ENCODE measurements around the gene CSRNP2.
"Not testable (repeated sequence)": the region's sequence is repeated elsewhere in the genome, so short reads cannot be mapped to it uniquely, and the experiment has no call there.

Gene CSRNP2, protein sequence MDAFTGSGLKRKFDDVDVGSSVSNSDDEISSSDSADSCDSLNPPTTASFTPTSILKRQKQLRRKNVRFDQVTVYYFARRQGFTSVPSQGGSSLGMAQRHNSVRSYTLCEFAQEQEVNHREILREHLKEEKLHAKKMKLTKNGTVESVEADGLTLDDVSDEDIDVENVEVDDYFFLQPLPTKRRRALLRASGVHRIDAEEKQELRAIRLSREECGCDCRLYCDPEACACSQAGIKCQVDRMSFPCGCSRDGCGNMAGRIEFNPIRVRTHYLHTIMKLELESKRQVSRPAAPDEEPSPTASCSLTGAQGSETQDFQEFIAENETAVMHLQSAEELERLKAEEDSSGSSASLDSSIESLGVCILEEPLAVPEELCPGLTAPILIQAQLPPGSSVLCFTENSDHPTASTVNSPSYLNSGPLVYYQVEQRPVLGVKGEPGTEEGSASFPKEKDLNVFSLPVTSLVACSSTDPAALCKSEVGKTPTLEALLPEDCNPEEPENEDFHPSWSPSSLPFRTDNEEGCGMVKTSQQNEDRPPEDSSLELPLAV

DNA sequence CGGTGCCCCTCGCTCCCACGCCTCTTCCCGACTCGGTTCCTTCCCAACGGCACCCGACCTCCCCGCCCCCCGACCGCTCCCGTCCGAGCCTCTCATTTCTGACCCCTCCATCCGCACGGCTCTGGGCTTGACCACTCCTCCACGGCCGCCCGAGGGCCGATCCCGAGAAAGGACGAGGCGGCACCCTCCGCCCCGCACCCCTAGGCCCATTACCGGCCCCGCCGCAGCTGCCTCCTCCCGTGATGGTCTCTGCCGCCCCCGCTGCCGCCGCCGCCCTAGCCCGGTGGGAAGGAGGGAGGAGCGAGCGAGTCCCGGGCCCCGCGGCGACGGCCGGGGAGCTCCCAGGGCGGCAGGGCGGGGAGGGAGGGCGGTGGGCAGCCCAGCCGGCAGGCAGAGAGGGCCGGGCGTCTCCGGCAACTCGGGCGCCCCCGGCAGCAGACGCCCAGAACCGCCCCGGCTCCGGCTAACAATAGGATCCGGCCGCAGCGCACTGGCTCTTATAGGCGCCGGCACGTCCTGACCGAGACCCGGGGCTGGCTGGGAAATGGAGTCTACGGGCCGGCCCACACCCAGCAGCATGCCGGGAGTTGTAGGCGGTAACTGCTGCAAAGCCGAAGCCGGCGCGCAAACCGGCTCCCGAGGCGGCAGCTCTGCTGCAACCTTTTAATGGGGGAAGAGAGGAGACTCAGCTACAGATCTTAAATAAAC is at the start of gene CSRNP2:
Gene CSRNP2 (minus strand): TSS at position 471 of the 708 bp plus-strand sequence. CDS start 7,035 bp downstream, outside the sequence.
- peak; percentile 29 for FAIRE-seq

DNA sequence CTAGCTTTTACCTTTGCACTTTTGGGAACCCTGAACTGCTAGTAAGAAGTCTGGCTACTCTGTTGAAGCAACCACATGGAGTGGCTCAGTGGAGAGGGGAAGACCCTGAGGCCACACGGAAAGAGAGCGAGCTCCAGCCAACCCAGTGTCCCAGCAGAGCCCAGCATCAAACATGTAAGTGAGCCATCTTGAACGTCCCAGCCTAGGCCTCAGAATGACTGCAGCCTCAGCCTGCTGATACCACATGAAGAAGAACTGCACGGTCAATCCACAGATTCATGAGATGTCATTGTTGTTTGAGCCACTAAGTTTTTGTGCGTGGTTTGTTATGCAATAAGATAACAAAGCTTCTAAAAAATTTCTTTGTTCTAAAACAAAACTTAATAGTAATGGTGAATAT is 49.3 kb upstream of the CSRNP2 start:
- no peak for FAIRE-seq

DNA sequence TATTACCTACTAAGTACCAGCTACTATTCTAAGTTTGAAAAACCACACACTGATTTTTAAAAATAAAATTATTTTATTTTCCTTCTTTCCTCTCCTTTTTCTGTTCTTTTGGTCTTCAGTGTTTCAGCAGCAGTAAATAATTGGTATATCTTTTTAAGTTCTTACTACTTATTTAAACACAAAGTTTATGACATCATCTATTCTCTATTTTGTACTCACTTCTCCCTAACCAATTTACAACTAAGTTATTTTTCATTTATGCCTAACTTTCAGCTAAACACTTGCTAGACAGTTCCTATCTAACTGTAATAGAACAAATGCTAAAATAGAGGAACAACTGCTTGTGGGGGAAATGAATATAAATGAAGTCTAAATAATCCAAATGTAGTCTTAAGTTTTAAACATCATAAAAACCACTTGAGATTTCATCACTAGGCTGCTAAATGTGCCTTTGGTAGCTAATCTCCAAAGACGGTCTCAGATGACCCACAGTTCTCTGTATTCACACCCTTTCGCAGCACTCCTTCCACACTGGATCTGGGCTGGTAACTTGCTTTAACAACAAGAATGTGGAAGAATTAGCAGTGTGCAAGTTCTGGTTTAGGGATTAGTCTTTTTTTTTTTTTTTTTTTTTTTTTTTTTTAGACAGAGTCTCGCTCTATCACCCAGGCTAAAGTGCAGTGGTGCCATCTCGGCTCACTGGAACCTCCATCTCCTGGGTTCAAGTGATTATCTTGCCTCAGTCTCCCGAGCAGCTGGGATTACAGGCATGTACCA is 48.5 kb upstream of the CSRNP2 start:
- FAIRE-seq = no peak

DNA sequence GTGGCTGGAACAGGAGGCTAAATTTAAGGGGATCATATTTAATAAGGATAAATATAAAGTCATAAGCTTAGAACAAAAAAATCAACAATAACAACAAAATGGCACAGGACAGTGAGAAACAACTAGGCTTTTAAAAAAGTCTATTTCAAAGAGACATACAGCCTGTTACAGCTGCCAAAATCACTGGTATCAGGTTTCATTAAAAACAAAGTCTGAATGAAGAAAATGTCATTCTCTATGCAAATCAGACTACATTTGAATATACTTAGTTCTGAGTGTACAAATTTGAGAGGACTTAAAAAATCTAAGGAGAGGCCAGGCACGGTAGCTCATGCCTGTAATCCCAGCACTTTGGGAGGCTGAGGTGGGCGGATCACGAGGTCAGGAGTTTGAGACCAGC is 45.5 kb upstream of the CSRNP2 start:
- FAIRE-seq = no peak

DNA sequence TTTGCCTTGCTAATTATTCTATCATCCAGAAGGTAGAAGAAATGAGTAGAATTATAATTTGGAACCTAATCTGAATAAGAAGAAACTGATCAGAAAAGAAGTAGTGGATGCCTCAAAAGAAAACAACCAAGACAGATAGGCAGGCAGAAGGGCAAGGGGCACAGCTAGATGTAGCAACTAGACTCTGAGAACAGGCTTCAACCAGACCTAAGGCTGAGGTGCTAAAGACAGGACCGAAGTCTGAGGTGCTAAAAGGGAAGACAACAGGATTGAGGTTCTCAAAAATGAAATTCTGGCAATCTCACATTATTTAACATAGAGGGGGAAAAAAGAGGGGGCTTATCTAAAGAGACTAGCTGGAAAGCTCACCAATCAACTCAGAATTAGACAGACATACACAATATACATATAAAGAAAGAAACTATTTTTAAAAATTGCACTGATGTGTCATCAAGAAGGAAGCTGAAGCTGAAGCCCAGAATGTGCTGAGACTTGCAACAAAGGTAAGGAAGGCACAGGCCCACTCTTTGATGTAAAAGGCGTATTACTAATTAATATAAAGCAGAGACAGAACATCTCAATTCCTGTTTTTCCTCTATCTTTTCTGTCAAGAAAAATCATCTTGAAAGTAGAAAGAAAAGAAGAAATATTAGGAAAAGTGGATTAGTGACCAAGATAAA is 43.8 kb upstream of the CSRNP2 start:
- no peak for FAIRE-seq

DNA sequence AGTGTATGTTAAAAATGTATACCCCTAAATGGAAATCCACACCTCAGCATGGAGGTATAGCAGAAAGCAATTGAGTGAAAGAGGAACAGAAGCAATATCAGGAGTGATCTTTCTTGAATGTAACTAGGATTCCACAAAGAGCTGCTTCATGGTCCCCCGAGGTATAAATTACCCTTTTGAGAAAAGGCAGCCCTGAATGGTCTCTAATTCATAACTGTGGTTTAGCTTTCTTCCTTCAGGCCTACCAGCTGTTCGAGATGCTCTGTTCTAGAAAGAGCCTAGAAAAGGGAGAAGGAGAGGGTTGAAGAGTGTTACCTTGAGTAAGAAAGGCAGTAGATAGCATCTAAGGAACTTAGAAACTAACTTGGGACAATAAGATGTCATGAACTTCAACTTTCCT is 42.9 kb upstream of the CSRNP2 start:
- FAIRE-seq = no peak

DNA sequence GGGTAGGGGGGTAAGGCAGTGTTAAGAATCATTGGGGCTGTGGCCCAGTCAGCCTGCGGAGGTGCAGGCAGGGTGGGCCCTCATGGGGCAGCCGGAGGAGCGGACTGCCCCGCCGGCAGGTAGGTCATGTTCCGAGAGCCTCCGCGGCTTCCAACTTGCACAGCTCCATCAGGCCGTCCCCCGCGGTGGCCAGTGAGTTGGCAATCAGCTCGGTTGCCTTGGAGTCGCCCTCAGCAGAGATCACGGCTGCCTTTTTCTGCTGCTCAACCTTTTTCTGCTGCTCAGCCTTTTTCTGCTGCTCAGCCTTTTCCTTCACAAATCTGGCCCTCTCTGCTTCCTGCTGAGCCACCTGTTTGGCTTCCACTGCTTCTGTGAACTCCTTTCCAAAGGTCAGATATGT is 41.1 kb upstream of the CSRNP2 start:
- no peak for FAIRE-seq

DNA sequence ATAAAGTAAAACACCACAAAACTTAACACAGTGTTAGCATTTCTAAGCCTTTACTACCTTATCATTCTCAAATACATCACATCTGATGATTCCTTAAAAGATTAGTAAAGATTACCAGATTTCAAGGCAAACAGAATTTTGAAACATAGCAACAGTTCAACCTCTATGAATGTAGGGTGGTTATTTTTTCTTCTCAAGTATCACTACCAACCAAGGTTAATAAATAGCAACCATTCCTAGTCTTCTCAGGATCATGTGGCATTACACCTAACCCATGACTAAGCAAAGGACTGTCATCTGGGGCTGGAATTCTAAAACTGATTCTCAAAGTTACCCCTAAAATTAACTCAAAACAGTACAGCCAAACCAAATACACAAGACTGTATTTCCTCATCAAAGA is 39.4 kb upstream of the CSRNP2 start:
- FAIRE-seq = no peak

DNA sequence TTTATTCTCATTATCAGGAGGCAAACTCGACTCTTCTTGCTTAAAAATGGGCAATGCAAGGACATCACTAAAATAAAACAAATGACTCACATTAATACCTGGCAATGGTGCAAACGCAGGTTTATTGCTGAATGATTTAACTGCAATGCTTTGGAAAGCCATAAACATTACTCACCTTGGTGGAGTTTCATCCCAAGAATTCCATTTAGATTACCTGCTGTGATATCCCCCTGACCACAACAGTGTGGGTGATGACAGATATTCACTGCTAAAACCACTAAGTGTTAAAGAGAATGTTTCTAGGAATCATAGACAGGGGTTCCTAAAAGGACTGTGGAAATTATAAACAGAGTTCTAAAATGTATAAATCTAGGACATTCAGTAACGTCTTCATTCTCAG is 35.3 kb upstream of the CSRNP2 start:
- FAIRE-seq = no peak

DNA sequence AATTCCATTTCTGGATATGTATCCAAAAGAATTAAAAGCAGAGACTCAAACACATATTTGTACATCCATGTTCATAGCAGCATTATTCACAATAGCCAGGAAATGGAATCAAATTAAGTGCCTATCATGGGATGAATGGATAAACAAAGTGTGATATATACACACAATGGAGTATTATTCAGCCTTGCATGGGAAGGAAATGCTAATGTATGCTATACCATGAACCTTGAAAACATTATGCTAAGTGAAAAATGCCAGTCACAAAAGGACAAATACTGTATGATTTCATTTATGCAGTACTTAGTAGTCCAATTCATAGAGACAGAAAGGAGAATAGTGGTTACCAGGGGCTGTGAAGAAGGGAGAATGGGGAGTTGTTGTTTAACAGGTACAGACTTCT is 32.1 kb upstream of the CSRNP2 start:
- no peak for FAIRE-seq

DNA sequence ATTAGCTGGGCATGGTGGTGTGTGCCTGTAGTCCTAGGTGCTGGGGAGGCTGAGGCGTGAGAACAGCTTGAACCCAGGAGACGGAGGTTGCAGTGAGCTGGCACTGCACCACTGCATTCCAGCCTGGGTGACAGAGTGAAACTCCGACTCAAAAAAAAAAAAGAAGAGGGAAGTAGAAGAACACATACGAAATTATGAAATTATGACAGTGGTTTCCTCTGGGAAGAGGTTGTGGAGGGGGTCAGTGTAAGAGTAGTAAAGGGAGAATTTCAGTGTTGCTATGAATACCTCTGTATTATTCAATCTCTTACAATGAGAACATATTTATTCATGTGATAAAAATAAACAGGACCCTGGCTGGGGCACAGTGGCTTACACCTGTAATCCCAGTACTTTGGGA is 24.7 kb upstream of the CSRNP2 start:
- no peak for FAIRE-seq

DNA sequence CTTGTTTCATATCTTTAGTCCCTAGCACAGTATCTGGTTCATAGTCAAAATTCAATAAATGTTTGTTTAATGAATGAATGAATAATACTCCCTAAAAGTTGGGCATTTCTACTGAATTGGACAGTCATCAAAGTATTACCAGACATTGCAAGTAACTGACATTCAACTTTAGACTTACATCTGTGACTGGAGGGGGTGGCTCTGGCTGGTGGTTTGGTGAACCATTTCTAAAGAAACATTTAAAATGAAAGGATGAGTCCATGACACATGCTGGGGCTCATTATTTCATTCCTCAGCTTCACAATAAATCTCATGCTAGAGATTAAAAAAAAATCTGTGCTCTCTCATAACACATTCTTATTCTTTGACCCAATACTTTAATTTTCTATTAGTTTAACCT is 20.6 kb upstream of the CSRNP2 start:
- FAIRE-seq = no peak

DNA sequence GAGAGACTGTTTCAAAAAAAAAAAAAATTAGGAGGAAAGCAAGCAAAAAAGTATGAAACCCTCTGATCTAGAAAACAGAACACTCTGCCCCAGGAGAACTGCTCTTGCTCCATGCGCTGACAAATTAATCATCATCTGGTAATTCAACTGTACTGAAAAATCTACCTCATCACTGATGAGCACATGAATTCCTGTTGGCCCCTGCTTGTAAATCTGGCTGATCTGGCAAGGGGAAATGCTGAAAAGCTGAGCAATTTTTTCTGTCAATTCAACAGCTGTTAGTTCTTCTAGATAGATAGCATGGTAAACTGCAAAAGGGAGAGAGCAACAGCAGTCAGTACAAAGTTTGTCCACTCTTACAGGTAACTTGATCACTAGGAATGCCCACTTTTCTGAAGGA is 15.2 kb upstream of the CSRNP2 start:
- FAIRE-seq = no peak

DNA sequence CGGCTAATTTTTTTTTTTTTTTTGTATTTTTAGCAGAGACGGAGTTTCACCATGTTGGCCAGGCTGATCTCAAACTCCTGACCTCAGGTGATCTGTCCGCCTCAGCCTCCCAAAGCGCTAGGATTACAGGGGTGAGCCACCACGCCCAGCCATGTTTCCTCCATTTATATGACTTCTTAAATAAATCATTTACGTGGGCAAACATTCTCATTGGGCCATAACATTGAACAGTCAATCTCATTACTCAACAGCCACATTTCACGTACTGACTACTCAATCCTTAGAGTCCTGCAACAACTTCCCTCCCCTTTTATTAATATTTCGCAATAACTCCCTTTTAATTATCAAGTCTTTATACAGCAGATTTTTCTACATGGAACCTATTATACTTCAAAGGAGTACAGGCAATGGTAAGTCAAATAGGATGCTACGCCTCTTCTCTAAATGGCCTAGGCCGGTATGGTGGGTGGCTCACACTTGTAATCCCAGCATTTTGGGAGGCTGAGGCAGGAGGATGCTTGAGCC is 7.4 kb upstream of the CSRNP2 start:
- FAIRE-seq = no peak

DNA sequence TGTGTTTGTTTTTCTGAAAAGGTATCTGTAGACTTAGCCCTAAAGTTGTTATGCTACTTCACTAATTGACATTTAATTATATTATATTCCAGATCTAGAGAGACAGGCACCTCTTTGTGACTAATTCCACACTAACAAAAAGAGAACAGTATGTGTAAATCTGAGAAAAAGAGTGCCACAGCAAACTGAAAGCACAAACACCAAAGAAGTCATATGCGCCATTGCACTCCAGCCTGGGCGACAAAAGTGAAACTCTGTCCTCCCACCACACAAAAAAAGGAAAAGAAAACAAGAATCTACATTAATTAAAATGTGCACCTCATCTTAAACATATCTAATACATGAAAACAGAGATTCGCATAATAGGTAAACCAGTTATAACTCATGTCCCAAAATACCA is 4.4 kb upstream of the CSRNP2 start:
- no peak for FAIRE-seq

DNA sequence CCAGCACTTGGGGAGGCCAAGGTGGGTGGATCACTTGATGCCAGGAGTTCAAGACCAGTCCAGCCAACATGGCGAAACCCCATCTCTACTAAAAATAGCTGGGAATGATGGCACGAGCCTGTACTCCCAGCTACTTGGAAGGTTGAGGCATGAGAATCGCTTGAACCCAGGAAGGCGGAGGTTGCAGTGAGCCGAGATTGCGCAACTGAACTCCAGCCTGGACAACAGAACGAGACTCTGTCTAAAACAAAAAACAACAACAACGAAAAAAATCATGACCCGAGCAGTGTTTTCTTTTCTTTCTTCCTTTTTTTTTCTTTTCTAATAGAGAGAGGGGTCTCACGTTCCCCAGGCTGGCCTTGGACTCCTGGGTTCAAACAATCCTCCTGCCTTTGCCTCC is 3.5 kb upstream of the CSRNP2 start:
- no peak for FAIRE-seq

DNA sequence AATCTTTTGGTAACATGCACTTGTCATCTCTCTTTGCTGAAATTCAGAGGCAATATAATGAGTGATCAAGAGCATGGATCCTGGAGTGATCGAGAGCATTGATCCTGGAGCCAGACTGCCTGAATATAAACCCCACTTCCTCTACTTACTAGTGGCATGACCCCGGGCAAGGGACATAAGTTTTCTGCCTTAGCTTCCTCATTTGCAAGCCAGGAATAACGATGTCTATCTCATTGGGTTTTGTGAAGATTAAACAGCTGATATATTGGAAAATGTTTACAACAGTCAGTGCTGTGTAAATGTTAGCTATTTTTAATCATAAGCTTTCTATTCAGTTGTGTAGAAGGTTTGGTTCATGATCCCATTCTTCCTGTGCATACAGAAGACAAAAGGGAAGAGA is 2.4 kb upstream of the CSRNP2 start:
- FAIRE-seq = no peak

DNA sequence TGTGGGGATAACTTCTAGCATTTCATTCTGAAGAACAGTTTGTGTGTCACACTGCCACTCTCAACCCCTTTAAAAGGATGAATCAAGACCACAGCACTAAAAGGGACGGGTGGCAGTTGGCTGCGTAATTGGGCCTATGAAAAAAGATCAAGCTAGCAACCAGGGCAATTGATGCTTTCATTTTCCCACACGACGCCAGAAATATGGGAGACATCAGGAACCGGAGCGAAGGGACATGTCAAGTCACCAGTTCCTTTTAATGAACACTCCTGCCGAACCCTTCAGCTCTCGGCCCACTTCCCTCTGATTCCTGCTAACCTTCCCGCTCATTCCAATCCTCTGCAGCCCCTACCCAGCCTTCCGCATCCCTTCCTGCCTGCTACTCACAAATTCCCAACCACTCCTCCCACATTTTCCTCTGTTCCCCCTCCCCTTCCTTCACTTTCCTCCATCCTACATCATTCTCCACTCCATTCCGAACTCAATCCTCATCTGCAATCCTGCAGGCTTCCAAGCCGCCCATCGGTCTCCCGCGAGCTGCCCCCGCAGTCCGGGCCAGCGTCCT is 753 bp downstream of the CSRNP2 start:
- FAIRE-seq = no peak

DNA sequence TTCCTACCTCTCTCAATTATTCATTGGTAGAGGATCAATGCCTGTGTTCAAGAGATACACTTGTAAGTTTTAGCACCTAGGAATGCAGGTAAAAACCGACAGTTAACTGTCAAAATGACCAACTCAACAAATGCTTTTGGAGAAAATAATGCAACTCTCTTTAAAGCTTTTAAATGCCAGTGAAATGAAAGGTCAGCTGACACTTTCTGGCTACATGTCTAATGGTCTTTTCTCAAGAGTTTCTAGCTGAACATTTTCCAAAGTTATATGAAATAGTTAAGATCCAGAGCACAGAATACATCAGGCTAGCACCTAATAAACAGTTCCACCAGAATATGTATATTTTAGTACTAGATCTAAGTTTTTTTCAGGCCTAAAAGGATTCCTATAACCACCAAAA is 2.0 kb downstream of the CSRNP2 start:
- FAIRE-seq = no peak

DNA sequence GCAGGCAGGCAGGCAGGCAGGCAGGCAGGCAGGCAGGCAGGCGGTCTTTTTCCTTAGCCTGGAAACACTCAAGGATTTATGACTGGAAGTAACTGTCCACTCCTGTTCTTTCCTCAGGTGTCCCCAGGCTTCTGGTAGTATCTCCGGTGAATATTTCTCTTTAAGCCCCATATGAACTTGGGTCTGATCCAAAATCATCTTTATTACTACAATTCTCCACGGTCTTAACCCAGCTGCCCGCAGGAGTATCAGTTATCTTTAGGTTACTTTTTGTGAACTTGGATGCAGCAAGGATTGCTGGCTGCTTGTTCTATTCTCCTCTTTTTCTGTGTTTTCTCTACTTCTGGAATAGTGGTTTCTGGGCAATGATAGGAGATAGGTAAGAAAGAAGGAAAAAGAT is 3.3 kb downstream of the CSRNP2 start:
- no peak for FAIRE-seq

DNA sequence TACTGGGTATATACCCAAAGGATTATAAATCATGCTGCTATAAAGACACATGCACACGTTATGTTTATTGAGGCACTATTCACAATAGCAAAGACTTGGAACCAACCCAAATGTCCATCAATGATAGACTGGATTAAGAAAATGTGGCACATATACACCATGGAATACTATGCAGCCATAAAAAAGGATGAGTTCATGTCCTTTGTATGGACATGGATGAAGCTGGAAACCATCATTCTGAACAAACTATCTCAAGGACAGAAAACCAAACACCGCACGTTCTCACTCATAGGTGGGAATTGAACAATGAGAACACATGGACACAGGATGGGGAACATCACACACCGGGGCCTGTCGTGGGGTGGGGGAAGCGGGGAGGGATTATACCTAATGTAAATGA is 4.5 kb downstream of the CSRNP2 start:
- not testable (repeated sequence) for FAIRE-seq

DNA sequence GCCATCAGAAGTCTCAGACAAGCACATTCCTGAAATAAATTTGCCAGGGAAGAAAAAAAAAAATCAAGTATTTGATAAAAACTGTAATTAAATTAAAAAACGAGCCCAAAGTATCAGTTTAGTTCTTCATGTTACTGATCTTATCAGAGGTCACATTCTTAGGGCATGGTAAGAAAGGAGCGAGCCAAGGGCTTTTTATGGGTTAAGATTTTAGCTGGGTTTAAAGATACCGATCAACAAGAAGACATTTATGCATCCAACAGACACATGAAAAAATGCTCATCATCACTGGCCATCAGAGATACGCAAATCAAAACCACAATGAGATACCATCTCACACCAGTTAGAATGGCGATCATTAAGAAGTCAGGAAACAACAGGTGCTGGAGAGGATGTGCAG is 5.0 kb downstream of the CSRNP2 start:
- not testable (repeated sequence) for FAIRE-seq
